ENCODE results near the gene IL27RA.
"Not testable (repeated sequence)": the region's sequence is repeated elsewhere in the genome, so short reads cannot be mapped to it uniquely, and the experiment has no call there.

The IL27RA gene

GRCh38 chr19:14033946-14034345 is 2.4 kb downstream of the IL27RA start:
- no peak for DNase-seq

GRCh38 chr19:14035159-14035558 is 3.6 kb downstream of the IL27RA start:
- DNase-seq: not testable (repeated sequence)

GRCh38 chr19:14035706-14036105 is 4.1 kb downstream of the IL27RA start:
- DNase-seq: no peak

GRCh38 chr19:14039181-14039580 is 7.6 kb downstream of the IL27RA start:
- DNase-seq: no peak

- peak; percentile 54 for DNase-seq
Measured at GRCh38 chr19:14042659-14043608, 11.4 kb downstream of the IL27RA start.

- DNase-seq: not testable (repeated sequence)
Measured at GRCh38 chr19:14047866-14048265, 16.3 kb downstream of the IL27RA start.

- DNase-seq: peak; percentile 84
Measured at GRCh38 chr19:14048443-14049153, 17.0 kb downstream of the IL27RA start.

GRCh38 chr19:14050512-14050911 is 18.9 kb downstream of the IL27RA start:
- no peak for DNase-seq

GRCh38 chr19:14050961-14051360 is 19.4 kb downstream of the IL27RA start:
- DNase-seq: not testable (repeated sequence)

GRCh38 chr19:14051980-14052379 is 20.4 kb downstream of the IL27RA start:
- no peak for DNase-seq

GRCh38 chr19:14052470-14052869 is 20.9 kb downstream of the IL27RA start:
- no peak for DNase-seq

- no peak for DNase-seq
Measured at GRCh38 chr19:14053032-14053431, 21.5 kb downstream of the IL27RA start.

- DNase-seq: no peak
Measured at GRCh38 chr19:14053500-14053899, 21.9 kb downstream of the IL27RA start.

GRCh38 chr19:14054099-14054498 is 22.5 kb downstream of the IL27RA start:
- no peak for DNase-seq

- no peak for DNase-seq
Measured at GRCh38 chr19:14054721-14055120, 23.2 kb downstream of the IL27RA start.

- no peak for DNase-seq
Measured at GRCh38 chr19:14055396-14055795, 23.8 kb downstream of the IL27RA start.

GRCh38 chr19:14056069-14056666 is 24.6 kb downstream of the IL27RA start:
- DNase-seq: no peak

- no peak for DNase-seq
Measured at GRCh38 chr19:14056741-14057356, 25.3 kb downstream of the IL27RA start.

- no peak for DNase-seq
Measured at GRCh38 chr19:14058182-14059092, 26.9 kb downstream of the IL27RA start.

- DNase-seq: peak; percentile 67
Measured at GRCh38 chr19:14059093-14059480, 27.5 kb downstream of the IL27RA start.

- DNase-seq: no peak
Measured at GRCh38 chr19:14059652-14060155, 28.1 kb downstream of the IL27RA start.
